Body of pancreas (tissue), 4 donors: ENCODE results near the gene TTC39C. TPM values are rescaled to one million over a fixed set of nuclear protein-coding genes. Genes with fewer than 3 reads are reported as not detected.
A peak's percentile ranks its signal among the peaks of the same experiment; 100 is the strongest.

ENCODE experiments used
- ATAC-seq: fragments of 150-250 bp; one replicate; pipeline ENCODE4 v1.9.1; 2016
- DNase-seq, 4 donors: peaks; one replicate each; pipeline ENCODE4 v3.0.0-alpha.2; 2019
- H3K27ac ChIP-seq, 4 donors: fragments of 200-600 bp; sonication (generic); 1 replicate in 3 of 4; 2 replicates in 1 of 4; pipeline versions ENCODE4 v1.5.1 to v1.6.1; 2016 to 2019; ENCODE audit warnings: mild to moderate bottlenecking in 1 of 4, mixed read lengths in 1 of 4, moderate library complexity in 1 of 4
- H3K27me3 ChIP-seq, 2 donors: fragments of 200-600 bp; sonication (generic); one replicate each; pipeline ENCODE4 v1.6.0; 2016; ENCODE audit warnings: mild to moderate bottlenecking in 1 of 2
- H3K36me3 ChIP-seq, 2 donors: fragments of 200-600 bp; sonication (generic); replicated peaks in 1 of 2; 2 replicates each; pipeline ENCODE4 v1.5.1; 2016; ENCODE audit warnings: low read depth in 2 of 2; ENCODE audit not compliant: insufficient read depth in 1 of 2
- H3K4me1 ChIP-seq: fragments of 200-600 bp; sonication (generic); one replicate; pipeline ENCODE4 v1.6.0; 2016
- H3K4me3 ChIP-seq, 2 donors: fragments of 200-600 bp; sonication (generic); 1 replicate in 1 of 2; 2 replicates in 1 of 2; pipeline ENCODE4 v1.5.1; 2016 to 2019
- H3K9me3 ChIP-seq, 3 donors: fragments of 200-600 bp; sonication (generic); 1 replicate in 2 of 3; 2 replicates in 1 of 3; pipeline ENCODE4 v1.5.1; 2016
- CTCF ChIP-seq, 7 experiments: fragments of 450-650 bp in 4 of 7; fragments of 200-600 bp in 3 of 7; sonication (generic) in 3 of 7; IDR thresholded peaks; one replicate each; pipeline ENCODE4 v1.5.1; 2016 to 2019; ENCODE audit warnings: antibody characterized with exemption in 7 of 7
- POLR2A ChIP-seq, 3 donors: fragments of 450-650 bp; IDR thresholded peaks; one replicate each; pipeline ENCODE4 v1.6.1; 2016; ENCODE audit warnings: antibody characterized with exemption in 3 of 3, mild to moderate bottlenecking in 2 of 3
- WGBS, 2 donors: methylation state at CpG; one replicate each; pipeline ENCODE4 v1.1.5; 2017; 5-methylcytosine and 5-hydroxymethylcytosine counted together
- intact Hi-C: fragments of 100-400 bp; cut with DNase I; formaldehyde crosslinking; loops from one replicate; pipeline ENCODE4 v1.15.1; 2023
- total RNA-seq, 2 donors: library from RNA; depleted of rRNA; stranded (reverse); fragments of >200 nt; gene quantifications; one replicate each; pipeline ENCODE4 v1.1.0, GENCODE V29; 2016

Gene TTC39C
- 10 to 100 TPM; 20.1 to 21.8 TPM for total RNA-seq

DNA sequence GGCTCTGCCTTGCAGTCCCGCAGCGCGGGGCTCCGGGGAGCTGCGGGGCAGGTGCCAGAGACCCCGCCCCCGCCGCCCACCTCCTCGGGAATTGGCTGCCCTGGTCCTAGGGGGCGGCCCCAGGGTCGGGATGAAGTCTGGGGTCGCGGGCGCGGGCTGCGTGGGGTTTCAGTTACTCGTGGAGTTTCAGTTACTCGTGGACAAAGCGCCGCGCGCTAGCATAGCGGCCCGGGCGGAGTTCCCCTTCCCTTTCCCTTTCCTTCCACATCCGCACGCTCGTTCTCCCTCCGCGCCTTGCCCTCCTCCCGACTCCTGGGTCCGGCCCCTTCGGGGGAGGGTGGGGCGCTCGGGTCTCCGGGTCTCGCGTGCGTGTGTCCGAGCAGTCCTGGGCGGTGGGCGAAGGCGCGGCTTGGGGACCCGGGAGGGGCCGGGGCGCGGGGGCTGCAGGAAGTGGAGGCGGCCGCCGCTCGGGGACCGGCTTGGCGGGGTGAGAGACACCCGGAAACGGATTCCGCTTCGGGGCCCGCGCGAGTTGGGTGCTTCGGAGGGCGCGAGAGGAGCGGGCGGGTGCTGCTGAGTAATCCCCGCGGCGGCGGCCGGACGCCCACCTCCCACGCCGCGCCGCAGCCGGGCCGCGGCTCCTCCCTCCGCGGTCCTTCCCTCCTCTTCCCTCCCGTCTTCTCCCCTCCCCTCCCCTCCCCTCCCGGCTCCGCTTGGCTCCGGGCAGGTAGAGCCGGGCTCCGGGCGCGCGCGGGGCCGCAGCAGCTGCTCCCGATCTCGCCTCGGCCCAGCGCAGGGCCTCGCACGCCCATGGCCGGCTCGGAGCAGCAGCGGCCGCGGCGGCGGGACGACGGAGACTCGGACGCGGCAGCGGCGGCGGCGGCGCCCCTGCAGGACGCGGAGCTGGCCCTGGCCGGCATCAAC, at the start of gene TTC39C:
Gene TTC39C, plus strand, starts transcription at position 693 of the 924 bp plus-strand sequence. Its CDS starts 118 bp downstream, at position 811.
- Histone ChIP-seq H3K4me3 (peak within 1 kb of the TSS; percentile 71 to 80), H3K4me1 (peaks cover 28% of the 10 kb centered on the region), H3K36me3 (no peaks in the 10 kb centered on the region), H3K27me3 (no peaks in the 10 kb centered on the region), H3K9me3 (no peaks in the 10 kb centered on the region), H3K27ac (peak within 1 kb of the TSS; percentile 67 to 88 (median 81))
- TF ChIP-seq POLR2A (IDR thresholded peaks at IDR 0.05): peak; percentile 47 to 63 (median 59)
- TF ChIP-seq CTCF (IDR thresholded peaks at IDR 0.05): no peak
- ATAC-seq: peak; percentile 83
- intact Hi-C loops: no loop called here
- peak; percentile 65 to 76 (median 71) for DNase-seq
- 0 to 1% methylated on average over 29 to 84 of the region's 118 CpGs for WGBS, 2 donors

- no peaks in the 10 kb centered on the region for H3K36me3 ChIP-seq
- H3K4me3 ChIP-seq: no peak overlapping the region
- peak in 2 of 4 donors; percentile 23 to 60 for DNase-seq
- WGBS, 2 donors: 34 to 38% methylated on average over 8 of the region's 8 CpGs
- no peaks in the 10 kb centered on the region for H3K27me3 ChIP-seq
- peaks cover 31% of the 10 kb centered on the region for H3K4me1 ChIP-seq
- ATAC-seq: no peak
- H3K27ac ChIP-seq: no peak overlapping the region
- TF ChIP-seq POLR2A (IDR thresholded peaks at IDR 0.05): no peak
- TF ChIP-seq CTCF (IDR thresholded peaks at IDR 0.05): no peak
- H3K9me3 ChIP-seq: no peaks in the 10 kb centered on the region
- intact Hi-C loops: no loop called here
Observed at GRCh38 chr18:23966909-23967308, 47.6 kb upstream of the TTC39C start.

GRCh38 chr18:23967321-23968089, 47.0 kb upstream of the TTC39C start:
- H3K27ac ChIP-seq: no peak overlapping the region
- DNase-seq: peak in 1 of 4 donors; percentile 7
- TF ChIP-seq CTCF (IDR thresholded peaks at IDR 0.05) (no peak), POLR2A (IDR thresholded peaks at IDR 0.05) (no peak)
- H3K9me3 ChIP-seq: no peaks in the 10 kb centered on the region
- 74 to 90% methylated on average over 6 to 9 of the region's 9 CpGs for WGBS, 2 donors
- H3K4me3 ChIP-seq: no peak overlapping the region
- ATAC-seq: no peak
- no peaks in the 10 kb centered on the region for H3K27me3 ChIP-seq
- H3K4me1 ChIP-seq: peaks cover 31% of the 10 kb centered on the region
- H3K36me3 ChIP-seq: no peaks in the 10 kb centered on the region
- intact Hi-C loops: no loop called here

DNA sequence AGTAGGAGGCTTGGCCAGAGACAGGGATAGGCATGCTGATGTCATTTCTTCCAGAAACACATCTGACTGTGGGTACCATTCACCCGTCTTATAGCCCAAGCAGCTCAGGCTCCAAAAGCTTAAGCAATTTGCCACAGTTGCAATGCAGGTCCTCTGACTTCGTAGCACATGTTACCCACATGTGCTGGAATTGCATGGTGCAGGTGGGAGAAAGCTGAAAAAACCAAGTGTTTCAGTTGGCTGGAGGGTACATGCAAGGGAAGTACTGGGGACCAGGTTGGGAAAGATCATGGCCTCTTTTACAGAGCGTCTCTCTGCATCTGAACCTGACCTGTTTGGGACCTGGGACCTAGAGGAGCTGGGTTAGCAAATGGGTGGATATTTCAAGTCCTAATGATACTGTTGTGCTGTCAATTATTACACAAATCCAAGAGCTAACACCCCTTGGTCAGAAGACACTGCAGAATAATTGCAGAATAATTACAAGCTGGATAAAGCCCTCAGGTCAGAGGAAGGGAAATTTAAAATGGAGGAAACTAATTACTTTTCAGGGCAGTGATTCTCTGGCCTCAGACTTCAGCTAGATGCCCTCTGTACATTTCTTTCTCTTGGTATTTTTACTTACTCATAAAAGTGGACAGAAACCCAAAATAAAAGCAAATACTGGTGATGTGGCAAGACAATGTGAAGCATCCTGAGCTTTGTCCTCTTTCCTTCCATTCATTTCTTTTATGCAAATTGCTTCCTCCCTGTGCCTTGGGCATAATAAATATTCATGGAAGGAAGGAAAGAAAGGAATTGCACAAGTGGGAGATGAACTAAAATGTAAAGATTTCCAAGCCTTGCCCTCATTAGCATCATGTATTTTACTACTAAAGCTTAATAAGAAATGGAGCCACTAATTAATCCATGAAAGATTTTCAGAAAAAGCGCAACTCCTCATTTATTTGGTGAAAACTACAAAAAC, 45.6 kb upstream of the TTC39C start:
- no peak for ATAC-seq
- intact Hi-C loops: no loop called here
- 97 to 98% methylated on average over 4 of the region's 4 CpGs for WGBS, 2 donors

More for the DNA sequence above, 45.6 kb upstream of the TTC39C start:
- Histone ChIP-seq H3K36me3 (no peaks in the 10 kb centered on the region), H3K27ac (no peak overlapping the region), H3K4me1 (peaks cover 31% of the 10 kb centered on the region), H3K9me3 (no peaks in the 10 kb centered on the region), H3K4me3 (no peak overlapping the region), H3K27me3 (no peaks in the 10 kb centered on the region)
- TF ChIP-seq CTCF (IDR thresholded peaks at IDR 0.05): no peak
- TF ChIP-seq POLR2A (IDR thresholded peaks at IDR 0.05): no peak
- DNase-seq: no peak
